Ovary (tissue), 9 donors: ENCODE measurements around the gene PRSS21. TPM values are rescaled to one million over a fixed set of nuclear protein-coding genes. Genes with fewer than 3 reads are reported as not detected.

ENCODE experiments used
- DNase-seq, 5 donors: peaks; one replicate each; pipeline ENCODE4 v3.0.0-alpha.2; 2019 to 2020
- H3K27ac ChIP-seq, 2 donors: fragments of 200-600 bp; one replicate each; pipeline versions ENCODE4 v1.5.1 to v1.8.0; 2019 to 2022
- H3K27me3 ChIP-seq: fragments of 200-600 bp; one replicate; pipeline ENCODE4 v1.8.0; 2022
- H3K36me3 ChIP-seq: fragments of 200-600 bp; sonication (generic); one replicate; pipeline ENCODE4 v1.5.1; 2019
- H3K4me1 ChIP-seq: one replicate; pipeline ENCODE4 v1.8.1; 2013; ENCODE audit warnings: mild to moderate bottlenecking, moderate library complexity; ENCODE audit not compliant: insufficient read depth
- H3K4me3 ChIP-seq: fragments of 200-600 bp; sonication (generic); one replicate; pipeline ENCODE4 v1.5.1; 2017
- H3K9me3 ChIP-seq, 2 donors: fragments of 200-600 bp in 1 of 2; sonication (generic) in 1 of 2; one replicate each; pipeline versions ENCODE4 v1.5.1 to v1.8.1; 2013 to 2019; ENCODE audit warnings: mild to moderate bottlenecking in 1 of 2, moderate library complexity in 1 of 2
- EP300 ChIP-seq: sonication (generic); formaldehyde crosslinking; IDR thresholded peaks from one replicate; pipeline ENCODE4 v1.6.1; 2017; ENCODE audit warnings: antibody characterized with exemption
- POLR2A ChIP-seq: fragments of 450-650 bp; IDR thresholded peaks from one replicate; pipeline ENCODE4 v1.6.1; 2017; ENCODE audit warnings: antibody characterized with exemption, mild to moderate bottlenecking, moderate library complexity
- WGBS, 3 donors: extraction: QIAGEN DNeasy Blood & Tissue Kit in 1 of 3; methylation state at CpG; one replicate each; pipeline versions ENCODE4 v1.1.5 to v1.1.7; 2013 to 2017; 5-methylcytosine and 5-hydroxymethylcytosine counted together
- intact Hi-C, 4 donors: fragments of 100-400 bp; cut with DNase I; formaldehyde crosslinking; loops; one replicate each; pipeline versions ENCODE4 v1.11.0 to v1.15.1; 2022 to 2023
- polyA plus RNA-seq, 2 donors: library from polyadenylated mRNA; stranded (reverse); fragments of 200-250 nt in 1 of 2; fragments of 350-450 nt in 1 of 2; fragmentation: Illumina TruSeq in 1 of 2; extraction: RNeasy Lipid Tissue Mini Kit (QIAGEN cat#74804) in 1 of 2; gene quantifications; one replicate each; pipeline ENCODE4 v1.2.3, GENCODE V29; 2013 to 2014
- total RNA-seq, 7 donors: library from RNA; depleted of rRNA in 2 of 7; stranded (reverse); fragments of >200 nt in 2 of 7; fragmentation: NEBNext Ultra II Directional in 3 of 7; extraction: Animal tissue kit (Norgen Biotek cat#: 25700) in 3 of 7; gene quantifications; one replicate each; pipeline versions ENCODE4 v1.1.0 to v1.2.4, GENCODE V29; 2016 to 2023
- TF ChIP-seq, protein P1 (sequence below), 3 donors: fragments of 450-650 bp in 2 of 3; fragments of 200-600 bp in 1 of 3; IDR thresholded peaks; one replicate each; pipeline versions ENCODE4 v1.5.1 to v1.8.0; 2016 to 2022; ENCODE audit warnings: antibody characterized with exemption in 3 of 3, mild to moderate bottlenecking in 1 of 3
- donor health status: DM: no; HTN: no; CAD: no; lungs with moderate emphysema.
- donor health status: DM: no; HTN: no; CAD: no.
- donor health status: Bipolar disorder and iron deficiency.
- donor health status: DM: yes; HTN: yes; CAD: no.
- donor health status: DM: no; HTN: no; CAD: no.
- donor health status: DM: yes; HTN: yes; CAD: no.

Gene PRSS21
- total and polyA plus RNA-seq, 9 donors: 0.53 to 9.3 (median 1.0) TPM; not detected in 4

DNA sequence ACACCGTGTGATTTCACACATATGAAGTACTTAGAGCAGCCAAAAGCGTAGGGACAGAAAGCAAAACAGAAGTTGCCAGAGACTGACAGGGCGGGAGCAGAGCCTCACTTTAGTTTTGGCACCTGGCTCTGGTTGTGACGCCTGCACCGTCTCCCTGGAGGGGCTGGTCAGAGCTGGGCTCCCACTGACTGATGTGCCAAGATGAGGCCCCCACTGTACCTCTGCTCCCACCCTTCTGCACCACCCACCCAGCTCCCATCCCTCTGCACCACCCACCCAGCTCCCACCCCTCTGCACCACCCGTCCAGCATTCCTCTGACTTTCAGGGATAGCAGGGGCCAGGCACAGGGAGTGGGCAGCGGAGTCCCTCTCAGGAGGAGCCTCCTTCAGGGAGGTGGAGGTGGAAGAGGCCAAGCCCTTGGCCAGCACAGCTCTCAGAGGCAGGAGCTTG lies 3.2 kb upstream of the PRSS21 start:
- Histone ChIP-seq H3K9me3 (no peaks in the 10 kb centered on the region), H3K4me3 (no peak overlapping the region), H3K36me3 (no peaks in the 10 kb centered on the region), H3K27ac (no peak overlapping the region), H3K4me1 (no peaks in the 10 kb centered on the region), H3K27me3 (no peaks in the 10 kb centered on the region)
- peak in 1 of 5 donors; percentile 7 for DNase-seq
- intact Hi-C loops: no loop called here
- TF ChIP-seq POLR2A: no peak
- TF ChIP-seq, protein P1, sequence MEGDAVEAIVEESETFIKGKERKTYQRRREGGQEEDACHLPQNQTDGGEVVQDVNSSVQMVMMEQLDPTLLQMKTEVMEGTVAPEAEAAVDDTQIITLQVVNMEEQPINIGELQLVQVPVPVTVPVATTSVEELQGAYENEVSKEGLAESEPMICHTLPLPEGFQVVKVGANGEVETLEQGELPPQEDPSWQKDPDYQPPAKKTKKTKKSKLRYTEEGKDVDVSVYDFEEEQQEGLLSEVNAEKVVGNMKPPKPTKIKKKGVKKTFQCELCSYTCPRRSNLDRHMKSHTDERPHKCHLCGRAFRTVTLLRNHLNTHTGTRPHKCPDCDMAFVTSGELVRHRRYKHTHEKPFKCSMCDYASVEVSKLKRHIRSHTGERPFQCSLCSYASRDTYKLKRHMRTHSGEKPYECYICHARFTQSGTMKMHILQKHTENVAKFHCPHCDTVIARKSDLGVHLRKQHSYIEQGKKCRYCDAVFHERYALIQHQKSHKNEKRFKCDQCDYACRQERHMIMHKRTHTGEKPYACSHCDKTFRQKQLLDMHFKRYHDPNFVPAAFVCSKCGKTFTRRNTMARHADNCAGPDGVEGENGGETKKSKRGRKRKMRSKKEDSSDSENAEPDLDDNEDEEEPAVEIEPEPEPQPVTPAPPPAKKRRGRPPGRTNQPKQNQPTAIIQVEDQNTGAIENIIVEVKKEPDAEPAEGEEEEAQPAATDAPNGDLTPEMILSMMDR (IDR thresholded peaks at IDR 0.05): no peak
- no peak for TF ChIP-seq EP300
- WGBS, 3 donors: 36 to 60% (median 41%) methylated on average over 7 of the region's 7 CpGs

- DNase-seq: peak in 1 of 5 donors; percentile 12
- Histone ChIP-seq H3K4me1 (no peaks in the 10 kb centered on the region), H3K36me3 (no peaks in the 10 kb centered on the region), H3K27me3 (no peaks in the 10 kb centered on the region), H3K27ac (no peak overlapping the region), H3K4me3 (no peak overlapping the region), H3K9me3 (no peaks in the 10 kb centered on the region)
- WGBS, 3 donors: 71 to 82% (median 78%) methylated on average over 20 of the region's 20 CpGs
- intact Hi-C loops: no loop called here
- no peak for TF ChIP-seq POLR2A
- TF ChIP-seq, protein P1 (IDR thresholded peaks at IDR 0.05): no peak
- no peak for TF ChIP-seq EP300
Observed at GRCh38 chr16:2814551-2815298, 2.3 kb upstream of the PRSS21 start.

DNA sequence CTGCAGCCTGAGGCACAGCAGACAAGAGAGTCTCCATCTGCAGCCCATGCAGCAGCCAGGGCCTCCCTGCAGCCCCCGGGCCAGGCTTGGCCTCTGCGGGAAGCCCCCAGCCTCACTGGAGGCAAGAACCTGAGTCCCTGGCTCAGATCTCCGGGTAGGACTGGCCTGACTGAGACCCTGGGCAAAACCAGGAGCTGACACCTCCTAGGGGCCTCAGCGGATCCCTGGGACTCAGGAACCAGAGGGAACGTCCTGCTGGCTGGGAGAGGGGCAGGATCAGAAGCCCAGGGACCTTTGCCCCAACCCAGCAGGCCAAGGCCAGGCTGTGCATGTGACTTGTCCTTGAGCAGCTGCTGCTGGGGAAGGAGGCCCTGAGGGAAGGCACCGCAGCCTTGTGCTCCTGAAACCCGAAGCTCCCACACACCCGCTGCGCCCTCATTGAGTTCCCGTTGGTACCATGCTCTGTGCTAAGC lies 1.7 kb upstream of the PRSS21 start:
- Histone ChIP-seq H3K27ac (no peak overlapping the region), H3K27me3 (no peaks in the 10 kb centered on the region), H3K36me3 (no peaks in the 10 kb centered on the region), H3K4me3 (no peak overlapping the region), H3K9me3 (no peaks in the 10 kb centered on the region), H3K4me1 (no peaks in the 10 kb centered on the region)
- 43 to 49% (median 48%) methylated on average over 8 to 10 of the region's 10 CpGs for WGBS, 3 donors
- no peak for TF ChIP-seq POLR2A
- TF ChIP-seq, protein P1 (IDR thresholded peaks at IDR 0.05): no peak
- no peak for TF ChIP-seq EP300
- no peak for DNase-seq
- intact Hi-C loops: no loop called here

DNA sequence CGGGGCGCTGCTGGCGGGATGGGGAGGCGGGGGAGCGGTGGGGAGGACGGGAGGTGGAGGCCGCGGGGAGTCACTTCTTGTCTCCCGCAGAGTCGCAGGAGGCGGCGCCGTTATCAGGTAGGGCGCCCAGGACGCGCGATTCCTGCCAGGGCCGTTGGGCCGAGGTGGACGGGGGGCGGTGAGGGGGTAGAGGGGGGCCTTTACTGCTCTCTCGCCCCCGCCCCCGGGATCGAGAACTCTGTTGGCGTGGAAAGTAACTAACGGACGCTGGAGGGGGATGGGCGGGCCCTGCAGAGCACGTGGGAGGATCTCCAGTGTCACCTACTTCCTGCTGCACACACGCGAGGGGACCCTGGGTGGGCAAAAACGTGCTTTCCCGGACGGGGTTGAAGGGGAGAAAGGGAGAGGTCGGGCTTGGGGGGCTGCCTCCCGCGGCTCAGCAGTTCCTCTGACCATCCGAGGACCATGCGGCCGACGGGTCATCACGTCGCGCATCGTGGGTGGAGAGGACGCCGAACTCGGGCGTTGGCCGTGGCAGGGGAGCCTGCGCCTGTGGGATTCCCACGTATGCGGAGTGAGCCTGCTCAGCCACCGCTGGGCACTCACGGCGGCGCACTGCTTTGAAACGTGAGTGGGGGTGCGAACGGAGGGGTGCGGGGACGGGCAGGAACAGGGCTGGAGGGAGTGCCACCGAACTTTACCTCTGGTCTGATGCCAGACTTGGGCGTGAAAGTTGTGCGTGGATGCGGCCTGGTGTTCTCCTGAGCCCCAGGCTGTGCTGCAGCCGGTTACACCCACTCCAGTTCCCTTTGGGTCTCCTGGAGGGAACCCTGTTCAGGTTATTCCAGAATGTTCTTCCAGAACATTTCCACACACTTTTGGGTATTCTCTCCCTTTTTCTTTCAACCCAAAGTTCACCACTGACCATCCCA lies 569 bp downstream of the PRSS21 start:
- 61 to 66% (median 65%) methylated on average over 64 to 68 of the region's 68 CpGs for WGBS, 3 donors
- Histone ChIP-seq H3K27ac (no peak overlapping the region), H3K4me3 (no peak overlapping the region), H3K4me1 (no peaks in the 10 kb centered on the region), H3K36me3 (no peaks in the 10 kb centered on the region), H3K27me3 (no peaks in the 10 kb centered on the region), H3K9me3 (no peaks in the 10 kb centered on the region)
- DNase-seq: peak in 1 of 5 donors; percentile 23
- intact Hi-C loops: no loop called here
- TF ChIP-seq, protein P1 (IDR thresholded peaks at IDR 0.05): no peak
- TF ChIP-seq EP300 (no peak), POLR2A (no peak)
